CD4-positive, alpha-beta T cell (primary cell): ENCODE data around the gene FCGBP. TPM values are rescaled to one million over a fixed set of nuclear protein-coding genes. Genes with fewer than 3 reads are reported as not detected.

Experiments used
- ATAC-seq: fragments of 200-7000 bp; cut with Tn5 transposase; one replicate; pipeline ENCODE4 v1.10.0; 2022; ENCODE audit warnings: mild to moderate bottlenecking; ENCODE audit not compliant: poor library complexity
- CTCF ChIA-PET: fragments of 350-600 bp; sonication (Branson Sonifier 250); formaldehyde crosslinking; loops from one replicate; lab custom pipeline; 2021; ENCODE audit warnings: antibody characterized with exemption, inconsistent platforms; lab: Charles Lee
- POLR2A ChIA-PET: fragments of 350-600 bp; sonication (Branson Sonifier 250); formaldehyde crosslinking; loops from one replicate; lab custom pipeline; 2021; ENCODE audit warnings: antibody characterized with exemption, inconsistent platforms; lab: Charles Lee
- DNase-seq, 14 experiments: peaks; one replicate each; pipeline ENCODE4 v3.0.0-alpha.2; 2013 to 2020; ENCODE audit warnings: mixed read lengths in 2 of 14
- H3K27ac ChIP-seq, 2 donors: one replicate each; pipeline versions ENCODE4 v1.5.1 to v1.7.0; 2013; ENCODE audit warnings: low read length in 2 of 2, low read depth in 1 of 2, mild to moderate bottlenecking in 1 of 2
- H3K27me3 ChIP-seq, 2 experiments: 1 replicate in 1 of 2; 2 replicates in 1 of 2; pipeline versions ENCODE4 v1.6.1 to v1.7.0; 2013; ENCODE audit warnings: low read length in 2 of 2, control low read depth in 1 of 2, mild to moderate bottlenecking in 1 of 2, moderate library complexity in 1 of 2; ENCODE audit not compliant: insufficient read depth in 2 of 2, control insufficient read depth in 1 of 2
- H3K36me3 ChIP-seq: one replicate; pipeline ENCODE4 v1.6.1; 2013; ENCODE audit warnings: low read length, control low read depth; ENCODE audit not compliant: insufficient read depth
- H3K4me1 ChIP-seq: one replicate; pipeline ENCODE4 v1.6.1; 2013; ENCODE audit warnings: low read length, control low read depth; ENCODE audit not compliant: insufficient read depth
- H3K4me3 ChIP-seq: one replicate; pipeline ENCODE4 v1.5.1; 2013; ENCODE audit warnings: mild to moderate bottlenecking, low read length, moderate library complexity
- H3K9me3 ChIP-seq, 2 experiments: 1 replicate in 1 of 2; 2 replicates in 1 of 2; pipeline versions ENCODE4 v1.6.1 to v1.7.0; 2013; ENCODE audit warnings: low read length in 2 of 2, mild to moderate bottlenecking in 2 of 2, control low read depth in 1 of 2, moderate library complexity in 1 of 2; ENCODE audit not compliant: control insufficient read depth in 1 of 2, insufficient read depth in 1 of 2
- H3K27ac Mint-ChIP-seq: one replicate; pipeline ENCODE4 v1.8.0; 2020; ENCODE audit warnings: mixed read lengths
- H3K27me3 Mint-ChIP-seq: one replicate; pipeline ENCODE4 v1.8.0; 2021; ENCODE audit warnings: mixed read lengths
- H3K36me3 Mint-ChIP-seq: one replicate; pipeline ENCODE4 v1.8.0; 2021; ENCODE audit warnings: low read depth, mixed read lengths
- H3K4me1 Mint-ChIP-seq: one replicate; pipeline ENCODE4 v1.8.0; 2021; ENCODE audit warnings: low read depth, mixed read lengths
- H3K4me3 Mint-ChIP-seq: one replicate; pipeline ENCODE4 v1.8.0; 2020; ENCODE audit warnings: mild to moderate bottlenecking, mixed read lengths
- H3K9me3 Mint-ChIP-seq: one replicate; pipeline ENCODE4 v1.8.0; 2020; ENCODE audit warnings: mixed read lengths
- intact Hi-C, 2 experiments: fragments of 100-400 bp; cut with DNase I in 1 of 2; cut with micrococcal nuclease in 1 of 2; formaldehyde crosslinking; loops; one replicate each; pipeline versions ENCODE4 v1.15.1 to v1.9.0; 2023 to 2025; cut with DNase I, micrococcal nuclease
- total RNA-seq, 174 experiments: library from RNA in 2 of 174; stranded (reverse) in 2 of 174; gene quantifications; one replicate each; pipeline ENCODE4 v1.2.3 and lab custom pipeline; 2021 to 2026
- TF ChIP-seq, protein P1 (sequence below): fragments of 200-600 bp; IDR thresholded peaks from one replicate; pipeline ENCODE4 v1.8.0; 2022; ENCODE audit warnings: antibody characterized with exemption, mild to moderate bottlenecking

The FCGBP gene
- total RNA-seq, 2 experiments from 2014 or later = 16.3 to 19.1 TPM

DNA sequence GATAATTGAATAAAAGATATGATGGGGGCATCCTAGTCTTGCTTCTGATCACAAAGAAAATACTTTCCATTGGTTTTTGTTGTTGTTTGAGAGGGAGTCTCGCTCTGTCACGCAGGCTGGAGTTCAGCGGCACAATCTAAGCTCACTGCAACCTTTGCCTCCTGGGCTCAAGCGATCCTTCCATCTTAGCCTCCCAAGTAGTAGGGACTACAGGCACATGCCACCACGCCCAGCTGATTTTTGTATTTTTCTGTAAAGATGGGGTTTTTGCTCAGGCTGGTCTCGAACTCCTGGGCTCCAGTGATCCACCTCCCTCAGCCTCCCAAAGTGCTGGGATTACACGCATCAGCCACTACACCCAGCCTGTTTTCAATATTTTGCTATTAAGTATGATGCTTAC, 19.5 kb upstream of the FCGBP start:
- peak; percentile 28 for ATAC-seq
- peaks cover 3% of the 10 kb centered on the region for H3K9me3 Mint-ChIP-seq
- DNase-seq = peak in 3 of 14 experiments; percentile 30 to 48 (median 44)
- TF ChIP-seq, protein P1, sequence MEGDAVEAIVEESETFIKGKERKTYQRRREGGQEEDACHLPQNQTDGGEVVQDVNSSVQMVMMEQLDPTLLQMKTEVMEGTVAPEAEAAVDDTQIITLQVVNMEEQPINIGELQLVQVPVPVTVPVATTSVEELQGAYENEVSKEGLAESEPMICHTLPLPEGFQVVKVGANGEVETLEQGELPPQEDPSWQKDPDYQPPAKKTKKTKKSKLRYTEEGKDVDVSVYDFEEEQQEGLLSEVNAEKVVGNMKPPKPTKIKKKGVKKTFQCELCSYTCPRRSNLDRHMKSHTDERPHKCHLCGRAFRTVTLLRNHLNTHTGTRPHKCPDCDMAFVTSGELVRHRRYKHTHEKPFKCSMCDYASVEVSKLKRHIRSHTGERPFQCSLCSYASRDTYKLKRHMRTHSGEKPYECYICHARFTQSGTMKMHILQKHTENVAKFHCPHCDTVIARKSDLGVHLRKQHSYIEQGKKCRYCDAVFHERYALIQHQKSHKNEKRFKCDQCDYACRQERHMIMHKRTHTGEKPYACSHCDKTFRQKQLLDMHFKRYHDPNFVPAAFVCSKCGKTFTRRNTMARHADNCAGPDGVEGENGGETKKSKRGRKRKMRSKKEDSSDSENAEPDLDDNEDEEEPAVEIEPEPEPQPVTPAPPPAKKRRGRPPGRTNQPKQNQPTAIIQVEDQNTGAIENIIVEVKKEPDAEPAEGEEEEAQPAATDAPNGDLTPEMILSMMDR = no peak
- Histone ChIP-seq H3K4me1 (peaks cover 66% of the 10 kb centered on the region), H3K27me3 (no peaks in the 10 kb centered on the region), H3K9me3 (no peaks in the 10 kb centered on the region), H3K4me3 (no peak overlapping the region), H3K27ac (peak overlapping the region; percentile 68 to 84), H3K36me3 (no peaks in the 10 kb centered on the region)
- H3K36me3 Mint-ChIP-seq = peaks cover 22% of the 10 kb centered on the region
- H3K27me3 Mint-ChIP-seq = no peaks in the 10 kb centered on the region
- POLR2A ChIA-PET = interaction anchor here (0.6 to 3.7 kb wide), 12 partner anchors 8 to 845 kb away, joined by 3 to 119 read pairs (median 4); partner anchors contain the start of genes DYRK1B, EGLN2, PSMC4 and ZNF546
- H3K4me1 Mint-ChIP-seq = peaks cover 89% of the 10 kb centered on the region
- peak overlapping the region; percentile 69 for H3K4me3 Mint-ChIP-seq
- peak overlapping the region; percentile 91 for H3K27ac Mint-ChIP-seq
- intact Hi-C loops = loop anchor here in 1 of 2 experiments (1.0 kb wide), 1 partner anchor 10 kb away; no protein-coding TSS in a partner anchor
- CTCF ChIA-PET = interaction anchor here (2.9 kb wide), 1 partner anchor 17 kb away, joined by 19 read pairs; the partner anchor contains the start of gene PSMC4

DNA sequence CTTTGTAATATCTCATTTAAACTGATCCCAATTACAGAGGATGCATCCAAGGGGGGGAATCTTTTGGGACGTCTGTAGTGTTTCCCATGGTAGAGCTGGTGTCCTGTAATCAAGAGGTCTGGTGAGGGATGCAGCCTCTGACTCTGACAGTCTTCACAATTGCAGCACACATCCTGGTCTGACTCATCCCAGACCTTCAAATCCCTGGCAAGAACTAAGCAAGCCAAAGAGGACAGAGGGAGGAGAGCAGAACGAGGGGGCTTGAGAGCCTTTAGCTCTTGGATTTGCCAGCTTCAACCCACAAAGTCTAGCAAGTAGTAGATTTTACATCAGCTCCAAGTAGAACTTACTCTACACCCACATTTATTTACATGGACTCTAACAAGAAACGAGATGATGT, 17.3 kb upstream of the FCGBP start:
- TF ChIP-seq, protein P1 = no peak
- Mint-ChIP-seq H3K27me3 (no peaks in the 10 kb centered on the region), H3K9me3 (peaks cover 3% of the 10 kb centered on the region), H3K27ac (peak overlapping the region; percentile 91), H3K4me1 (peaks cover 93% of the 10 kb centered on the region), H3K36me3 (peaks cover 35% of the 10 kb centered on the region), H3K4me3 (peak overlapping the region; percentile 86)
- POLR2A ChIA-PET = interaction anchor here (1.4 to 2.8 kb wide), 3 partner anchors 10 to 19 kb away, joined by 4 to 33 read pairs (median 14); partner anchors contain the start of gene PSMC4
- ATAC-seq = no peak
- peak overlapping the region; percentile 77 to 84 for H3K27ac ChIP-seq
- no peaks in the 10 kb centered on the region for H3K9me3 ChIP-seq
- no peaks in the 10 kb centered on the region for H3K27me3 ChIP-seq
- CTCF ChIA-PET = interaction anchor here (0.7 kb wide), 1 partner anchor 19 kb away, joined by 3 read pairs; no protein-coding TSS in a partner anchor
- intact Hi-C loops = no loop called here
- DNase-seq = peak in 2 of 14 experiments; percentile 26 to 27
- H3K4me3 ChIP-seq = peak overlapping the region; percentile 6
- H3K36me3 ChIP-seq = no peaks in the 10 kb centered on the region
- H3K4me1 ChIP-seq = peaks cover 81% of the 10 kb centered on the region

DNA sequence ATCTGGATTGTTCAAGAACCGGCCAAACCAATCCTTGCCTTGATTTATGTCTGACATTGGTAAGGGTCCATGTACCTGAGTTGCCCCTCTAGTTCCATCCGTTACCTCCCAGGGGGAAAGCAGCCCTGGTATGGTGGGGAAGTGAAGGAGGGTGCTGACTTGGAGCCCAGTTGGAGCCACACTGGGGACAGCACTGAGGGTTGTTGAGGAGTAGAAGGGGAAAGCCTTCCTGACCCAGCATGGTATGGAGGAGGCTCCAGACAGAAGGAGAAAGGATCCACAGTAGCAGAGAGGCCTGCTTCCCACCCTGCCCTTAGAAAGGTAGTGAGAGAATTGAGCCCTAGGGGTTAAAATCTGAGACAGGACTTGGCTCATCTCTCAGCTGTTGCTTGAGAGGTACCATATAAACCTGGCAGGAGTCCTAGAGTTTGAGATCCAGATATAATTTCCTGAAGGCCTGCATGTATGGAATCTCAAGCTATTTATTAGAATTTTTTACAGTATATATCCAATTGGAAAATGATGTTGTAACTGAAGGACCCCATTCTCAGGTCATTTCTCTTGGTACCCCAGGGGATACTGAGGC, 16.7 kb upstream of the FCGBP start:
- Histone ChIP-seq H3K4me1 (peaks cover 86% of the 10 kb centered on the region), H3K9me3 (no peaks in the 10 kb centered on the region), H3K27me3 (no peaks in the 10 kb centered on the region), H3K4me3 (no peak overlapping the region), H3K27ac (peak overlapping the region; percentile 77 to 84), H3K36me3 (no peaks in the 10 kb centered on the region)
- Mint-ChIP-seq H3K27me3 (no peaks in the 10 kb centered on the region), H3K4me1 (peaks cover 91% of the 10 kb centered on the region), H3K36me3 (peaks cover 35% of the 10 kb centered on the region), H3K27ac (peak overlapping the region; percentile 91), H3K4me3 (peak overlapping the region; percentile 86), H3K9me3 (peaks cover 3% of the 10 kb centered on the region)
- TF ChIP-seq, protein P1 = no peak
- ChIA-PET CTCF (interaction anchor here (0.7 kb wide), 1 partner anchor 19 kb away, joined by 3 read pairs; no protein-coding TSS in a partner anchor), POLR2A (interaction anchor here (1.4 to 2.8 kb wide), 3 partner anchors 9 to 19 kb away, joined by 4 to 33 read pairs (median 14); partner anchors contain the start of gene PSMC4)
- DNase-seq = no peak
- ATAC-seq = no peak
- intact Hi-C loops = no loop called here
